HG03354 (cell line): ENCODE measurements around the gene MRPL4.
"Not testable (repeated sequence)": the region's sequence is repeated elsewhere in the genome, so short reads cannot be mapped to it uniquely, and the experiment has no call there.

ENCODE experiments used
- ATAC-seq: cut with Tn5 transposase; IDR thresholded peaks from one replicate; pipeline ENCODE4 v1.9.1; 2021; ENCODE audit warnings: mild to moderate bottlenecking; ENCODE audit not compliant: unreplicated experiment, poor library complexity, severe bottlenecking

The MRPL4 gene

DNA sequence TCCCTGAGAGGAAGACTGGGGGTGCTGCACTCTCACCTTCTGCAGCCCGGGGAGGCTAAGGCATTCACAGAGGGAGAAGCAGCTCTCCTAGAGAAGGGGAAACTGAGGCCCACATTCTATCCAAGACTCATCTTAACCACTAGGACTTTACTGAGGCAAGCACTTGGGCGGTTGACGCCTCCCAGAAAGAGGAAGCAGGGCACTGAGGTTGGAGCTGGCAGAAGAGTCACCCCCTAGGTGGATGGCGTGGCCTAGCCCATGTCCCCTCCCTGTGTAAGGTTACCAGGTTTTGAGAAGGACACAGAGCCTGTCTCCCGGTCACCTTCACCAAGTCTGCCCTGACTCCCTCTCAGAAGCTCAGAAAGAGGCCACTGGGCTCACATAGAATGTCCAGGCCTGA is 23.6 kb upstream of the MRPL4 start:
- no peak for ATAC-seq

DNA sequence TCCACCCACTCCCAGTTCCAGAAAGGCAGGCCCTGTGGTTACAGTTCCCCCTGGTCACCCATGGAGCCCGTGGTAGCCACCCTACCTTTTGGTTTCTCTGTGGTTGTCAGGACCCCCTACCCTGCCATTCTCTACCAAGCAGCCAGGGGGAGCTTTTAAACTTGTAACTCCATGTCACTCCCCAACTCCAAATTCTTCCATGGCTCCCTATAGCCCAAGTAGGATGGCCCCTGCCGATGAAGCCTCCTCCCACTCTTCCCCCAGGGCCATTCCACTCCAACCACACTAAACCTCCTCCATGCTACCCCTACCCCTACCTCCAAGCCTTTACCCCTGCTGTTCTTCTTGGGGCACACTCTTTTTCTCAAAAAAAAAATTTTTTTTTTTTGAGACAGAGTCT is 23.1 kb upstream of the MRPL4 start:
- no peak for ATAC-seq

- peak; percentile 20 for ATAC-seq
Measured at GRCh38 chr19:10230173-10230860, 21.7 kb upstream of the MRPL4 start.

- peak; percentile 46 for ATAC-seq
Measured at GRCh38 chr19:10230861-10231611, 21.0 kb upstream of the MRPL4 start, which contains the start of gene S1PR2. TSS of gene S1PR2 (minus strand) at chr19:10231331. CDS start at chr19:10224905, 6,426 bp downstream.

DNA sequence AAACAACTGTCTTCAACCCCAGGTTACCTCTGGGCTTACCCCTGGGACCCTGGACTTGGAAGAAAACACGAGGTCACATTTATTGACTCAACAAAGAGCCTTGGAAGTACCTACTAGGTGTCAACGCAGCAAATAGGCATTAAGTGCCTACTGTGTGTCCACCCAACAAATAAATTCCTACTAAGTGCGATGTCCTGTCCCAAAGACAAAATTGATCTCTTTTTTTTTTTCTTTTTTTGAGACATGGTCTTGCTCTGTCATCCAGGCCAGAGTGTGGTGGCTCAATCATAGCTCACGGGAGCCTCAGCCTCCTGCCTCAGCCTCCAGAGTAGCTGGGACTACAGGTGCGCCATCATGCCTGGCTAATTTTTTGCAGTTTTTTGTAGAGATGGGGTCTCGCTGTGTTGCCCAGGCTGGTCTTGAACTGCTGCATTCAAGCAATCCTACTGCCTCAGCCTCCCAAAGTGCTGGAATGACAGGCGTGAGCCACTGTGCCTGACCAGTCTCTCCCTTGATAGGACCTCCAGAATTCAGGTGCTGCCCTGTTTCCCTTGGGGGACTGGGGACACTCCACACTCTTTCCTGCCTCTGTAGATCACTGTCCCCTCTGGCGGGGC is 20.3 kb upstream of the MRPL4 start:
- ATAC-seq = no peak

- no peak for ATAC-seq
Measured at GRCh38 chr19:10233946-10234345, 18.1 kb upstream of the MRPL4 start.

GRCh38 chr19:10235003-10235402 is 17.0 kb upstream of the MRPL4 start:
- ATAC-seq = no peak

GRCh38 chr19:10235409-10235808 is 16.6 kb upstream of the MRPL4 start:
- not testable (repeated sequence) for ATAC-seq

DNA sequence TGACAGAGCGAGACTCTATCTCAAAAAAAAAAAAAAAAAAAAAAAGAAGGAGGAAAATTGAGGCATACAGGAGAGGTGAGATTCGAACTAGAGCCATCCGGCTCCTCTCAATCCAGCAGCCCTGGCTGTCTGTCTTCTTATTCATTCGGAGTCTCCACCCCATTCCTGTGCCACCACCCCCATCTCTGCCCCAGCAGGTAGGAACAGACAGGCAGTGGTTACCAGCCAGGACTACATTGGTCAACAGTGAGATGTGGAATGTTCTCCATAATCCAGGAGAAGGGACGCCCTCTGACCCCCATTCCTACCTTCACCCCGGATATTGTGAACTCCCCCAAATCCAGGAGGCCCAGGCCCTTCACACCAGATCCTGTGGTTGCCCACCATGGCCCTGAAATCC is 14.3 kb upstream of the MRPL4 start:
- no peak for ATAC-seq

- ATAC-seq = no peak
Measured at GRCh38 chr19:10238172-10238783, 13.7 kb upstream of the MRPL4 start.

GRCh38 chr19:10241826-10242449 is 10.1 kb upstream of the MRPL4 start:
- ATAC-seq = not testable (repeated sequence)

DNA sequence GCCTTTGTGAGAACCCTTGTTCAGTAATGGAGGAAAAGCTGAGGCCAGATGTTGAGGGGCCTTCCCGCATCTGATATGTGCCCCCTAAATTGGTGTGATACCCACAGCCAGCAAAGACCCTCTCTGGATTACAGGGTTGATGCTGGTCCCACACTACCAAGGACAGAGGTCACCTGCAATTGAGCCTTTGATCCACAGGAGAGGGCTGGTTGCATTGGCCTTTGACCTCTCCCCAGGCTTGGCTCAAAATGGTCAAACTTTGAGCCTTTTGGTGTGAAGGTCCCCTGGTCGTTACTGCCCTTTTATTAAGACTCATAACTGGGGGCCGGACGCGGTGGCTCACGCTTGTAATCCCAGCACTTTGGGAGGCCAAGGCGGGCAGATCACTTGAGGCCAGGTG is 8.4 kb upstream of the MRPL4 start:
- ATAC-seq = no peak

GRCh38 chr19:10245189-10245939 is 6.7 kb upstream of the MRPL4 start:
- no peak for ATAC-seq

DNA sequence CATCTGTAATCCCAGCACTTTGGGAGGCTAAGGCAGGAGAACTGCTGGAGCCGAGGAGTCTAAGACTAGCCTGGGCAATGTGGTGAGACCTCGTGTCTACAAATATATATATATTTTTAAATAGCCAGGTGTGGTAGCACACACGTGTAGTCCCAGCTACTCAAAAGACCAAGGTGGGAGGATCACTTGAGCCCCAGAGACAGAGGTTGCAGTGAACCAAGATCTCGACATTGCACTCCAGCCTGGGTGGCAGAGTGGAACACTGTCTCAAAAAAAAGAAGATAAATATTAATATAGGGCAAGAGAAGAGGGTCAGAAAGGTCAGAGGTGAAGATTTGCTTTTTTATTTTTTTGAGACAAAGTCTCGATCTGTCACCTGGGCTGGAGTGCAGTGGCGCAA is 5.5 kb upstream of the MRPL4 start:
- ATAC-seq = no peak

DNA sequence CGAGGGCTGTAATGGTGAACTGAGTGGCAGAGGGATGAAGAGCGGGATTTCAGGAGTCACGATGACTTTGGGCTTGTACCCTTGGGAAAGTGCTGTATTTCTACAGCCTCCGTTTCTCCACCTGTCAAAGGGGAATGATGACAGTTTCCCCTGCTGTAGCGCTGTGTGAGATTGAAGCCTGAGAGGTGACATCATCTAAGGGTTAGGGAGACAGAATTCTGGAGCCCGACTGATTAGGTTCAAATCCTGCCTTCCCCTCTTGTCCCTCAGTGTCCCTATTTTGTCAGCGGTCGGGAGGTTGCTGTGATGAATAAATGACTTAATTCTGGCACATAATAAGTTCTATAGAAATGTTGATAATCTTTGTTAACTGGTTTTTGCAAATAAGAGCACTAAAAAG is 693 bp downstream of the MRPL4 start:
- ATAC-seq = no peak

DNA sequence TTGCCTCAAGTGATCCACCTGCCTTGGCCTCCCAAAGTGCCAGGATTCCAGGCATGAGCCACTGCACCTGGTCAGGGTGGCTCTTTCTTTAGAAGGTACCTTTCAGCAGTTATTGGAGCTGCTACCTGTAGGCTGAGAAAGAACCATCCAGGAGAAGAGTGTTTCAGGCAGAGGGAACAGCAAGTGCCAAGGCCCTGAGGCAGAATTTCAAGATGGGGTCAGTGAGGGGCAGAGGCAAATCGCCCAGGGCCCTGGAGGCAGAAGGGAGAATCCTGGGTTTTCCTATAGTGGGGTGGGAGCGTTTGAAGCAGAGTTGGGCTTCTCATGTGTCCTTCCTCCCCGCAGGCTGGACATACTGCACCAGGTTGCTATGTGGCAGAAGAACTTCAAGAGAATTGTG is 2.2 kb downstream of the MRPL4 start:
- no peak for ATAC-seq

DNA sequence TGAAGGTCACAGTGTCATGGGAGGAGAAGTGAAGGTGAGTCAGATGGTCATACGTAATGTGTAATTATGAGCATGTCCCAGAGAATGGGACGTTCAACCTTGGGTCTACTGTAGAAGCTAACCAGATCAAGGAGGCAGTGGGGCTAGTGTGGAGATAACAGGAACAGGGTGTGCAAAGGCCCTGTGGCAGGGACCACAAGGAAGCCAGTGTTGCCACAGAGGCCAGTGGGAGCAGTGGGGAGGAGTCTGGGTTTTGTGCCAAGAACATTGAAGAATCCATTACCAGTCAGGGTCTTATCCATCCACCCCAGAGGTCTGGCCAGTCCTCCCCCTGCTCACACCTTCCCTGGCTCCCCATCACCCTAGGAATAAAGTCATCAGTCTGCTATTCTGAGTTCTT is 3.3 kb downstream of the MRPL4 start:
- ATAC-seq = no peak

DNA sequence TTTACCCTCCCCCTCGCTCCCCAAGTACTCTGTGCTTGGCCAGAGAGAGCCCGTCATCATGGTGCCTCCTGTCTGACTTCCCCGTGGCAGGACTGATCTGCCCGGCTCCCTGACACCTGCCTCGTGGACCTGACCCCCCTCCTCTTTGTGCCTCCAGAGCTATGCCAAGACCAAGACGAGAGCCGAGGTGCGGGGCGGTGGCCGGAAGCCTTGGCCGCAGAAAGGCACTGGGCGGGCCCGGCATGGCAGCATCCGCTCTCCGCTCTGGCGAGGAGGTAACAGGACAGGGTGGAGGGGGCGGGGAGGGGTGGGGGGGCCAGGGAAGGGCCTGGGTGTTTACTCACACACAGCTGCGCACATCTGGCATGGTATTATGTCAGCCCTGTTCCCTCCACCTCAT is 4.5 kb downstream of the MRPL4 start:
- no peak for ATAC-seq

DNA sequence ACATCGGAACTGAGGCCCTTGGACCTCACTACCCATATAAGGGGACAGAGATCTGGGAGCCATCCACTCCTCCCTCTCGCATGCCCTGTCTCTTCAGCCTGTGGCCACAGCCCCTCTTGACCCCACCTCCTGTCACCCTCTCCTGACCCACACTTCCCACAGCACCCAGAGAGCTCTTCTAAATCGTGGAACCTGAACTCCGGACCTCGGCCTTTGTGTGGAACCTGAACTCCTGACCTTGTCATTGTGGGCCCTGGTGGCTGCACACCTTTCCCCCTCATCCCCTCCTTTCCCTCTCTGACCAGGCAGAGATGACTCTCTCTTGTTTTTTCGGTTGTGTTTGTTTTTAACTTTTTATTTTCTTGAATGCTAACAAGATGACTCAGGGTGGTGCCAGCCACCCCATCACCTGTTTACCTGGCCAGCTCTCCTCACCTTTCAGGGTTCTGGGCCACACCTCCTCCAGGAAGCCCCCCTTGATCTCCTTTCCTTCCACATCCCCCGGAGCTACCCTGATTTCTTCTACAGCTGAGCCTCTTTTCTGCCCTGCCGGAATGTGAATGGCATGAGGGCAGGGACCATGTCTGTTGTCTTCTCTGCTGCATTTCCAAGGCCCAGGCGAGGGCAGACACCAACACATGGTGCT is 5.1 kb downstream of the MRPL4 start:
- ATAC-seq = no peak
